ENCODE measurements around the gene TAS2R14. TPM values are rescaled to one million over a fixed set of nuclear protein-coding genes. Genes with fewer than 3 reads are reported as not detected.

TAS2R14 gene
- total RNA-seq, 1 donor from 2014 or later: 2.6 TPM

DNA sequence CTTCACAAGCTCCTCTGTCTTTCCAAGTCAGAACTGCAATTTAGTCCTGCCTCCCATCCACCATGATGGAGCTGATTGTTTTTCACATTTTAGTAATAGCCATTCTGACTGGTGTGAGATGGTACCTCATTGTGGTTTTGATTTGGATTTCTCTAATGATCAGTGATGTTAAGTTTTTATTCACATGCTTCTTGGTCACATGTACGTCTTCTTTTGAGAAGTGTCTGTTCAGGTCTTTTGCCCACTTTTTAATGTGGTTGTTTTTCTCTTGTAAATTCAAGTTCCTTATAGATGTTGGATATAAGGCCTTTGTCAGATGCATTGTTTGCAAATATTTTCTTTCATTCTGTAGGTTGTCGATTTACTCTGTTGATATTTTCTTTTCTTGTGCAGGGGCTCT, 4.1 kb upstream of the TAS2R14 start:
- intact Hi-C loops (cut with micrococcal nuclease): no loop called here
- Mint-ChIP-seq H3K27ac (no peak overlapping the region), H3K4me3 (ENCODE audit: low read depth) (no peak overlapping the region), H3K27me3 (ENCODE audit: low read depth) (no peaks in the 10 kb centered on the region), H3K9me3 (peaks cover 28% of the 10 kb centered on the region), H3K4me1 (ENCODE audit: low read depth) (peaks cover 8% of the 10 kb centered on the region), H3K36me3 (ENCODE audit: low read depth) (peaks cover 12% of the 10 kb centered on the region)
- no peak for DNase-seq (ENCODE audit: low spot score)

DNA sequence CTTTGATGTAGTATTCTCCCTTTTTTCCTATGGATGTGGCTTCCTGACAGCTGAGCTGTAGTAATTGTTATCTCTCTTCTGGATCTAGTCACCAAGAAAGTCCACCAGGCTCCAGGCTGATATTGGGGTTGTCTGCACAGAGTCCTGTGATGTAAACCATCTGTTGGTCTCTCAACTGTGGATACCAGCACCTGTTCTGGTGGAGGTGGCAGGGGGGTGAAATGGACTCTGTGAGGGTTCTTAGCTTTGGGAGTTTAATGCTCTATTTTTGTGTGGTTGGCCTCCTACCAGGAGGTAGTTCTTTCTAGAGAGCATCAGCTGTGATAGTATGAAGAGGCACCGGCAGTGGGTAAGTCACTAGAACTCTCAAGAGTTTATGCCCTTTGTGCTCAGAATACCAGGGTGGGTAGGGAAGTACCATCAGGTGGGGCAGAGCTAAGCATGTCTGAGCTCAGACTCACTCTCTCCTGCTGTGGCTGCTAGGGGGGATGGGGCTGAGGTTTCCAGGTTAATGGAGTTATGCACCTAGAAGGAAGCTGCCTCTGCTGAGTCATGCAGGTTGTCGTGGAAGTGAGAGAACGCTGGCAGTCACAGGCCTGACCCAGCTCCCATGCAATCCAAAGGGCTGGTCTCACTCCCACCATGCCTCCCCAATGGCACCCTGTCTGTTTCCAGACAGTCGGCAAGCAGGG, 3.0 kb upstream of the TAS2R14 start:
- Mint-ChIP-seq H3K27ac (no peak overlapping the region), H3K9me3 (peaks cover 17% of the 10 kb centered on the region), H3K4me3 (ENCODE audit: low read depth) (no peak overlapping the region), H3K4me1 (ENCODE audit: low read depth) (peaks cover 8% of the 10 kb centered on the region), H3K36me3 (ENCODE audit: low read depth) (peaks cover 3% of the 10 kb centered on the region), H3K27me3 (ENCODE audit: low read depth) (no peaks in the 10 kb centered on the region)
- intact Hi-C loops (cut with micrococcal nuclease): no loop called here
- no peak for DNase-seq (ENCODE audit: low spot score)

DNA sequence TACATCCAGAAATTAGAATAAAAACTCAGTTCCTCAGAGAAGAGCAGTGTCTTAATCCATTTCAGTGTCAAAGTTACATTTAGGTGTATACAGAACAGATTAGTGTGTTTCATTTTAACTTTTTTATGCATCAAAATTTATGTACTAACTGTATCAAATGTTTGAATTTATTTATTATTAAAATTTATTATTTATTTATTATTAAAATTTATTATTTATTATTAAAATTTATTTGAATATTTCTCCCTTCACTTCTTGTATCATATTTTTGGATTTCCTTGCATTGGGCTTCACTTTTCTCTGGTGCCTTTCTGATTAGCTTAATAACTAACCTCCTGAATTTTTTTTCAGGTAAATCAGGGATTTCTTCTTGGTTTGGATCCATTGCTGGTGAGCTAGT, 2.3 kb upstream of the TAS2R14 start:
- H3K36me3 Mint-ChIP-seq (ENCODE audit: low read depth): no peaks in the 10 kb centered on the region
- intact Hi-C loops (cut with micrococcal nuclease): no loop called here
- DNase-seq (ENCODE audit: low spot score): no peak
- H3K4me1 Mint-ChIP-seq (ENCODE audit: low read depth): peaks cover 8% of the 10 kb centered on the region
- no peak overlapping the region for H3K4me3 Mint-ChIP-seq (ENCODE audit: low read depth)
- H3K27me3 Mint-ChIP-seq (ENCODE audit: low read depth): no peaks in the 10 kb centered on the region
- no peak overlapping the region for H3K27ac Mint-ChIP-seq
- H3K9me3 Mint-ChIP-seq: peaks cover 10% of the 10 kb centered on the region

DNA sequence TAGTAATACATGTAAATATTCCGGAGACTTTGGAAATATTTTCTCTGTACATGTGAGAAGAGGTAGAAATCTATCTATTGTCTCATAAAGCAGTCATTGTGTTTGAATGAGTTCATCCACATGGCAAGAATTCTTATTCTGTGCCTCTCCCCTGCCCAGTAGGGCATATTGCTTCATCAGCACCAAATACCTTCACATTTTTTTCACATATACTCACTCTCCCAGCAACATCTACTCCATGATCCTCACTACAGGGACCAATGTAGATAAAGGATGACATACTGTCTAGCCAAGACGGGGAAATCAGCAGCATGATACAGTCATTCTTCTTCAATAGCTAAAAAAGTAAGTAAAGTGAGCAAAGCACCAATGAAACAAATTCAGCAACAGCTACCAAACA, 1.3 kb upstream of the TAS2R14 start:
- Mint-ChIP-seq H3K27ac (no peak overlapping the region), H3K4me1 (ENCODE audit: low read depth) (peaks cover 8% of the 10 kb centered on the region), H3K9me3 (peaks cover 4% of the 10 kb centered on the region), H3K4me3 (ENCODE audit: low read depth) (no peak overlapping the region), H3K27me3 (ENCODE audit: low read depth) (no peaks in the 10 kb centered on the region), H3K36me3 (ENCODE audit: low read depth) (no peaks in the 10 kb centered on the region)
- intact Hi-C loops (cut with micrococcal nuclease): no loop called here
- DNase-seq (ENCODE audit: low spot score): no peak

DNA sequence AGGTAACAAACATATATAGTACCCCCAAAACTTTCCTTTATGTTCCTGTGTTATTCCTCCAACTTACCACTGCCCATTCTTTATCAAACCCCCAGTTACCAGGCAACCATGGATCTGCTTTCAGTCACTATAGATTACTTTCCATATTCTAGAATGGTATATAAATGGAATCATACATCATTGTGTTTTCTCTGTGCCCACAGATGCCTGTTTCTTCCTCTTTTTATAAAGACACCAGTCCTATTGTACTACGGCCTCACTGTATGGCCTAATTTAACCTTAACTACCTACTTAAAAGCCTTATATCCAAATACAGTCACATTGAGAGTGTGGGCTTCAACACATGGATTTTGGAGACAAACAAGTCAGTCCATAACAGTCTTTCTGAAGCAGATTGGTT, 2.6 kb downstream of the TAS2R14 start:
- DNase-seq (ENCODE audit: low spot score): no peak
- no peaks in the 10 kb centered on the region for H3K9me3 Mint-ChIP-seq
- no peak overlapping the region for H3K27ac Mint-ChIP-seq
- no peaks in the 10 kb centered on the region for H3K27me3 Mint-ChIP-seq (ENCODE audit: low read depth)
- intact Hi-C loops (cut with micrococcal nuclease): no loop called here
- no peak overlapping the region for H3K4me3 Mint-ChIP-seq (ENCODE audit: low read depth)
- peaks cover under 1% of the 10 kb centered on the region for H3K4me1 Mint-ChIP-seq (ENCODE audit: low read depth)
- no peaks in the 10 kb centered on the region for H3K36me3 Mint-ChIP-seq (ENCODE audit: low read depth)

DNA sequence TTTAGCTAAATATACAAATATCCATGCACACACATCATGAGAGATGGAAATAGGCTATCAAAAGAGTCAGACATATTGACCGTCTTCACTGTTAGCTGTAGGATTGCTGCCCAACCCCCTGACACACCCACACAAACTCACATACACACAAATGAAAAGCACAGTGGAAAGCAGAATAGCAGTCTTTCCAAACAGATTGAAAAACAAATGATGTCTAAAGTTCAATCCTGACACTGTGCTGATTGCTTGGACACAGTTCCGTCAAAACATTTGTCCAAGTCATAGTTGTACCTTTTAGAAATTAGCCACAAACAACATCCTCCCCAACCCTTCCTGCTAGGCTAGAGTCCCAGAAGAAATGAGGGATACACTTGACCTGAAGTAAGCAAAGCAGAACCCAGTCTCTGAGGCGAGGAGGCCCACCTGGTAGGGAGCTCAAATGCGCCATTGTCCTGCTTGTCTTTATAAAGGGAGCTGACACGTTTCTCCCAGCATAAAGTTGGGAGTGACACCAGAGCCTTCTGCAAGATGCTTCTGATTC, 10.2 kb downstream of the TAS2R14 start, which contains the start of gene PRH2:
Gene PRH2 (plus strand): TSS at position 491 of the 541 bp plus-strand sequence. CDS start 38 bp downstream, at position 529.
- Mint-ChIP-seq H3K4me1 (ENCODE audit: low read depth) (no peaks in the 10 kb centered on the region), H3K27me3 (ENCODE audit: low read depth) (no peaks in the 10 kb centered on the region), H3K4me3 (ENCODE audit: low read depth) (no peak within 1 kb of the TSS), H3K9me3 (no peaks in the 10 kb centered on the region), H3K36me3 (ENCODE audit: low read depth) (no peaks in the 10 kb centered on the region), H3K27ac (no peak within 1 kb of the TSS)
- intact Hi-C loops (cut with micrococcal nuclease): no loop called here
- no peak for DNase-seq (ENCODE audit: low spot score)

DNA sequence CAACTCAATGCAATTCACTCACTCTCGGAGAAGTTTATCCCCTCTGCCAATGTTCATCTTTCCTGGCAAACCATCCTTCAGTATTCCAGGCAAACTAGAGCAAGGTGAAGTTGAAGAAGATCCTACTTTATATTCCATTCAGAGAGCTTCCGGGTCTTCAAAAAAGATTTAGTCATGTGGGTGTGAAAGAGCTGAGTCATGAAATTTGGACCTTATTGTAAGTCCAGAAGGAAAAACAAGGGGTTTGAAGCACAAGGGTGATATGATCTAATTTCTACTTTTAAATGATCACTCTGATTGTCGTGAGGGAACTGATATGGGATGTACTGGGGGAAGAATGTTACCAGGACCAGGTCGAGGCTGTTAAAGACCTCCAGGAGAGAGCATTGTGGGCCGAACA, 12.8 kb downstream of the TAS2R14 start:
- H3K27me3 Mint-ChIP-seq (ENCODE audit: low read depth): no peaks in the 10 kb centered on the region
- intact Hi-C loops (cut with micrococcal nuclease): no loop called here
- no peak for DNase-seq (ENCODE audit: low spot score)
- no peak overlapping the region for H3K4me3 Mint-ChIP-seq (ENCODE audit: low read depth)
- H3K9me3 Mint-ChIP-seq: no peaks in the 10 kb centered on the region
- no peak overlapping the region for H3K27ac Mint-ChIP-seq
- H3K36me3 Mint-ChIP-seq (ENCODE audit: low read depth): no peaks in the 10 kb centered on the region
- no peaks in the 10 kb centered on the region for H3K4me1 Mint-ChIP-seq (ENCODE audit: low read depth)

DNA sequence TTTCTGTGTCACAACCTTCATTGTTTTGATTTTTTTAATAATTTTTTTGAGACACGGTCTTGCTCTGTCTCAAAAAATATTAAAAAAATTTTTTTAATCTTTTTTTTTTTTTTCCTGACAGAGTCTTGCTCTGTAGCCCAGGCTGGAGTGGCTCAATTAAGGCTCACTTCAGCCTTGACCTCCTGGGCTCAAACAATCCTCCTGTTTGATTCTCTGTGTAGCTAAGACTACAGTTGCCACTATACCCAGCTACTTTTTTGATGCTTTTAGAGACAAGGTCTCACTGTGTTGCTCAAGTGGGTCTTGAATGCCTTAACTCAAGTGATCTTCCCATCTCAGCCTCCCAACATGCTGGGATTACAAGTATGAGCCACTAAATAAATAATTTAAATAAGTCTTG, 19.3 kb downstream of the TAS2R14 start:
- Mint-ChIP-seq H3K4me3 (ENCODE audit: low read depth) (no peak overlapping the region), H3K4me1 (ENCODE audit: low read depth) (no peaks in the 10 kb centered on the region), H3K27me3 (ENCODE audit: low read depth) (no peaks in the 10 kb centered on the region), H3K36me3 (ENCODE audit: low read depth) (no peaks in the 10 kb centered on the region), H3K27ac (no peak overlapping the region), H3K9me3 (no peaks in the 10 kb centered on the region)
- no peak for DNase-seq (ENCODE audit: low spot score)
- intact Hi-C loops (cut with micrococcal nuclease): no loop called here

DNA sequence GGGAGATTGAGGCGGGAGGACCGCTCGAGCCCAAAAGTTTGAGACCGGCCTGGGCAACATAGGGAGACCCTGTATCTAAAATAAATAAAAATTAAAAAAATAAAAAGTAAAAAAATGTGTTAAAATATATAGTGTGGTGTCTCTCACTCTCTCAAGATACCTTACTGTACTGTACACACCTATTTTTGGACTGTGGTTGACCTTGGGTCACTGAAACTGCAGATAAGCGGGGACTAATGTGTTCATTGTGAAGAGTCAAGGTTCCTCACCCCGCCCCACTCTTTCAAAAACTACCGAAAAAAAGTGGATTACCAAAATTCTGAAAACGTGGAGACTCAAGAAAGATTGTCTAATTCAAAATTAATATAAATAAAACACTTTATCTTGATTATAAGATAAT, 28.7 kb downstream of the TAS2R14 start:
- Mint-ChIP-seq H3K9me3 (no peaks in the 10 kb centered on the region), H3K36me3 (ENCODE audit: low read depth) (no peaks in the 10 kb centered on the region), H3K27me3 (ENCODE audit: low read depth) (no peaks in the 10 kb centered on the region), H3K4me3 (ENCODE audit: low read depth) (no peak overlapping the region), H3K4me1 (ENCODE audit: low read depth) (no peaks in the 10 kb centered on the region), H3K27ac (no peak overlapping the region)
- no peak for DNase-seq (ENCODE audit: low spot score)
- intact Hi-C loops (cut with micrococcal nuclease): no loop called here

DNA sequence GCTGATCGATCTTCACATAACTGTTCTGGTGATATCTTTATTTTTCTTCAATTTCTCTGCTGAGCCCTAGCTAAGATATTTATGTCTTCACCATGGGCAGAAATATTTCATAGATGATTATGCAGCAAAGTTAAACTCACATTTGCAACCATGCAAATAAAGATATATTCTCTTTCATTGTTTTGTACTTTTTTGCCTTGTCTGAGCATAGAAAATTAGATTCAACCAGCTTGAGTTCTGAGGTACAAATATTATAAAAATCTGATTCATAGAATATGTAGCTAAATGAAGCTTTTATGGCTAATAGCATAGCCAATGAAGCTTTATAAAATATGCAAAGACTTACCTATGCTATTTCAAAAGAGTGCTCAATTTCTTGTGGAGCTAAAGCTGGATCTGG, 29.6 kb downstream of the TAS2R14 start, which contains the start of gene TAS2R13:
Gene TAS2R13 (minus strand): TSS at position 101 of the 400 bp plus-strand sequence. CDS start 264 bp downstream, outside the sequence.
- Mint-ChIP-seq H3K36me3 (ENCODE audit: low read depth) (peaks cover 8% of the 10 kb centered on the region), H3K27ac (no peak within 1 kb of the TSS), H3K4me3 (ENCODE audit: low read depth) (no peak within 1 kb of the TSS), H3K9me3 (peaks cover 5% of the 10 kb centered on the region), H3K4me1 (ENCODE audit: low read depth) (no peaks in the 10 kb centered on the region), H3K27me3 (ENCODE audit: low read depth) (no peaks in the 10 kb centered on the region)
- intact Hi-C loops (cut with micrococcal nuclease): no loop called here
- DNase-seq (ENCODE audit: low spot score): no peak

DNA sequence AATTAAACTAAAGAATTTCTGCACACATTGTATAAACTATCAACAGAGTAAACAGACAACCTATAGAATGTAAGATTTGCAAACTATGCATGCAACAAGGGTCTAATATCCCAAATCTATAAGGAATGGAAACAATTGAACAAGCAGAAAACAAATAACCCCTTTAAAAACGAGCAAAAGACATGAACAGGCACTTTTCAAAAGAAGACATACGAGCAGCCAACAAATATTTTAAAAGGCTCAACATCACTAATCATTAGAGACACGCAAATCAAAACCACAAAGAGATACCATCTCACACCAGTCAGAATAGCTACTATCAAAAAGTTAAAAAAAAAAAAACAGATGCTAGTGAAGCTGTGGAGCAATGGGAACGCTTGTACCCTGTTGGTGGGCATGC, 34.4 kb downstream of the TAS2R14 start:
- Mint-ChIP-seq H3K27ac (no peak overlapping the region), H3K4me3 (ENCODE audit: low read depth) (no peak overlapping the region), H3K4me1 (ENCODE audit: low read depth) (no peaks in the 10 kb centered on the region), H3K36me3 (ENCODE audit: low read depth) (peaks cover 22% of the 10 kb centered on the region), H3K27me3 (ENCODE audit: low read depth) (no peaks in the 10 kb centered on the region), H3K9me3 (peaks cover 31% of the 10 kb centered on the region)
- DNase-seq (ENCODE audit: low spot score): no peak
- intact Hi-C loops (cut with micrococcal nuclease): no loop called here

DNA sequence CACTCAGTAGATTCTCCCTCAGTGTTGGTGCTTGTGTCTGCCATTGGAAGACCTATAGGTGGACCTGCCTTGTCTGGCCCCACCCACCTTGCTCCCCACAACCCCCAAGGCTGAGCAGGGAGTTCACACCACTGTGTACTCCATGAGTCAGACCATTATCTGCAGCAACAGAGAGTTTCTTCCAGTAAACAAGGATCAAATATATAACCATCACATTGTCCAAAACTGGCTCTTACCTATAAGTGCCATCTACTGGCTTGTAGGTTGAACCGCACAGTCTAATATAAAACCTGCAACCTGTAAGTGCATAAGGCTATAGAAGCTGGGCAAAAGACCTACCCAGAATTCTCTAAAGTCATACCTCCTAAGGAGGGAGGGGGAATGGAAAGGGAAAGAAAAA, 37.6 kb downstream of the TAS2R14 start:
- Mint-ChIP-seq H3K27me3 (ENCODE audit: low read depth) (no peaks in the 10 kb centered on the region), H3K4me3 (ENCODE audit: low read depth) (no peak overlapping the region), H3K36me3 (ENCODE audit: low read depth) (peaks cover 22% of the 10 kb centered on the region), H3K9me3 (peaks cover 34% of the 10 kb centered on the region), H3K27ac (no peak overlapping the region), H3K4me1 (ENCODE audit: low read depth) (peaks cover 1% of the 10 kb centered on the region)
- intact Hi-C loops (cut with micrococcal nuclease): no loop called here
- no peak for DNase-seq (ENCODE audit: low spot score)

DNA sequence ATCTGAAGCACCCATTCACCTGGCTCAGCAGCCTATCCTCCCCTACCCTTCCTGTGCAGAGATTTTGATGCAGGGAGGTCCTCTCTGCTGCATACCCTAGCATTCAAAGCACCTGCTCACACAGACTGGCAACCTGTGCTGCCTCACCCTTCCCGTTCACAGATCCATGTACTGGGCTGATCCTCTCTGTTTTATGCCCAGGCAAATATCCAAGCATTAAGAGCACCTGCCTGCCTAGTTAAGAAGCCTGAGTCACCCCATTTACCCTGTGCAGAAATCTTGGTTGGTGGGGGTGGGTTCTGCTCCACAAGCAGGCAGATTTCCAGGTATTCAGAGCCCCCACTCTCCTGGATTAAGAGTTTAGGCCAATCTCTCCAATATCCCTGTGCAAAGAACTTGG, 38.1 kb downstream of the TAS2R14 start:
- H3K27ac Mint-ChIP-seq: no peak overlapping the region
- H3K36me3 Mint-ChIP-seq (ENCODE audit: low read depth): peaks cover 22% of the 10 kb centered on the region

More for the DNA sequence above, 38.1 kb downstream of the TAS2R14 start:
- no peaks in the 10 kb centered on the region for H3K27me3 Mint-ChIP-seq (ENCODE audit: low read depth)
- no peak for DNase-seq (ENCODE audit: low spot score)
- intact Hi-C loops (cut with micrococcal nuclease): no loop called here
- no peak overlapping the region for H3K4me3 Mint-ChIP-seq (ENCODE audit: low read depth)
- H3K4me1 Mint-ChIP-seq (ENCODE audit: low read depth): peaks cover 1% of the 10 kb centered on the region
- H3K9me3 Mint-ChIP-seq: peaks cover 34% of the 10 kb centered on the region
